BE2C (cell line): ENCODE results near the gene TTC6.
A peak's percentile ranks its signal among the peaks of the same experiment; 100 is the strongest.

Experiments used
- DNase-seq: peaks from one replicate; pipeline ENCODE4 v3.0.0-alpha.2; 2020
- H3K27me3 ChIP-seq: fragments of 250-450 bp; sonication (Bioruptor Pico); 2 replicates; pipeline ENCODE4 v1.5.1; 2020; ENCODE audit warnings: mild to moderate bottlenecking
- H3K36me3 ChIP-seq: fragments of 250-450 bp; sonication (Bioruptor Pico); 2 replicates; pipeline ENCODE4 v1.5.1; 2020; ENCODE audit warnings: mild to moderate bottlenecking
- H3K4me1 ChIP-seq: fragments of 250-450 bp; sonication (Bioruptor Pico); 2 replicates; pipeline ENCODE4 v1.5.1; 2020
- H3K4me3 ChIP-seq: 2 replicates; pipeline ENCODE4 v1.5.1; 2011; ENCODE audit warnings: low read depth, low read length
- H3K9me3 ChIP-seq: fragments of 250-450 bp; sonication (Bioruptor Pico); 2 replicates; pipeline ENCODE4 v1.5.1; 2020
- CTCF ChIP-seq: IDR thresholded peaks from 2 replicates; pipeline ENCODE4 v1.5.1; 2012; ENCODE audit warnings: mild to moderate bottlenecking, low read depth, low read length

Gene TTC6

DNA sequence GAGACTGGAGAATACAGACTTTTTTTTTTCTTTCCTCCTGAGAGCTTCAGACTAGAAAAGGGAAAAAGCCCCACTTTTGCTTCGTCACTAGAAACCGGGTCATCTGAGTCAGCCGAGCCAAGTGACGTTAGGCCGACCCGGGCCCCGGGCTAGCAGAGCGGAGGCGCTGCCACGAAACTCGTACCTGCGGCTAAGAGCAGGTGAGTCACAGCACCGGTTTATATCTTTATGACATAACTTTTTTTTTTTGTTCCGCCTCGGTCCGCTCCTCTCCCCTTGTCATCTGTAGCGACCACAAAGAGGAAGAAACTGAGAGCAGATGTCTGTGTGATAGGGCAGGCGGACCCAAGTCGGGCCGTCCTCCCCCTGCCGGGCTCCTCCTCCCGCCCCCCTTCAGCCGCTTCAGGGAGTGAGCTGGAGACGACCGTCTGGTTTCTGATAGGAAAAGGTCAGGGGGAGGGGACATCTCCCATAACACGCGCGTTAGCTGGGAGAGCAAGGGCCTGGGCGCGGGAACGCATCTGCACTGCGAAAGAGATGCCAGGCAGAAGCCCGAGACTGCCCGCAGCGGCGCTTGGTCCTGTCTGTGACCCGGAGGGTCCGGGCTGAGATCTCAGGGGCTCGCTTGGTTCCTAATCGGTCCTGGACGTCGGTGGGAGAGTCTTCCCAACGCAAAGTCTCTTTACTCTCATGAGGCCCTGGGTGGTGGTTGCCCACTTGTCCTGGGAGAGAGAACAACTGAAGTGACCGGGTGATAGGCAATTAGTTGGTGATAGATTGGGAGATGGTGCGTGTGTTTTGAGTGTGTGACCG, 586 bp downstream of the TTC6 start:
- H3K27me3 ChIP-seq = peaks cover 99% of the 10 kb centered on the region

GRCh38 chr14:37596790-37597472, 1.5 kb downstream of the TTC6 start:
- Histone ChIP-seq H3K4me3 (no peak overlapping the region), H3K9me3 (no peaks in the 10 kb centered on the region), H3K36me3 (no peaks in the 10 kb centered on the region), H3K27me3 (peaks cover 99% of the 10 kb centered on the region), H3K4me1 (no peaks in the 10 kb centered on the region)
- no peak for TF ChIP-seq CTCF
- no peak for DNase-seq

More for the DNA sequence above, 586 bp downstream of the TTC6 start:
- H3K4me3 ChIP-seq = no peak overlapping the region
- H3K9me3 ChIP-seq = no peaks in the 10 kb centered on the region
- peak; percentile 14 for DNase-seq
- no peak for TF ChIP-seq CTCF
- no peaks in the 10 kb centered on the region for H3K4me1 ChIP-seq
- H3K36me3 ChIP-seq = no peaks in the 10 kb centered on the region

GRCh38 chr14:37597538-37597913, 2.1 kb downstream of the TTC6 start:
- peak; percentile 23 for TF ChIP-seq CTCF
- Histone ChIP-seq H3K4me1 (no peaks in the 10 kb centered on the region), H3K36me3 (no peaks in the 10 kb centered on the region), H3K4me3 (no peak overlapping the region), H3K27me3 (peaks cover 99% of the 10 kb centered on the region), H3K9me3 (no peaks in the 10 kb centered on the region)
- DNase-seq = no peak

- Histone ChIP-seq H3K4me3 (no peak overlapping the region), H3K27me3 (peaks cover 99% of the 10 kb centered on the region)
- no peak for TF ChIP-seq CTCF
Measured at GRCh38 chr14:37597914-37598746, 2.7 kb downstream of the TTC6 start.

DNA sequence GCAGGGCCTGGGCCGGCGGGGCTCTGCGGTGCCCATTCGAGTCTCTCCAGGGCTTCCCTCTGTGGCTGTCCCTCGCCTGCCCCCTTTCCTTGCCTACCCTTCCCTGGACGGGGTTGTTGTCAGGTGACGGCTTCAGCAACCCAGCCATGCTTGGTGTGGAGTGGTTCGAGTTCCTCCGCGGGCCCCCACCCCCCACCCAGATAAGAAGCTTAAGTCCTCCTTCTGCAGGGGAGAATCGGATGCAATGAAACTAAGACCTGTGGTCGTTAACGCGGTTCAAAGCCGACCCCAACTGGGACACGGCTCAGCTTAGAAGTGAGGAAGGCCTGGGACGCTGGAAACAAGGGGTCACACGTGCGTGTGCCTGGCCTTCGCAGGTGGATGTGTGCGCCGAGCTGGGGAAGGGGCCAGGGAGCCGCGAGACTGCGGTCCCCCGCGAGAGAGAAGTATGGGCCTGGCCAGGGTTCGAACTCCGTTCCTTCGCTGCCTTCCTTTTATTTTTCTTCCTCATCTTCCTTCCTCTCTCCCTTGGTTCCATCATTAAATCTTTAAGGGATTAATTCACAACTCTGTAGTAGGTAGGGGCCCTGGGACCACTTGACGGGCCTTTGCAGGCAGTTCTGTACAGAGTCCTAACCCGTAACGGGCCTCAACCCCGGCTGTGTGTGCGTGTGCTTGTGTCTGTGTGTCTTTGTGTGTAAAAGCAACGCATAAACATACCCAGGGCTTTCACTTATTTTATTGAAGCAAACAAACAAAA, 3.5 kb downstream of the TTC6 start:
- H3K4me3 ChIP-seq = no peak overlapping the region
- DNase-seq = no peak
- peaks cover 99% of the 10 kb centered on the region for H3K27me3 ChIP-seq
- H3K4me1 ChIP-seq = no peaks in the 10 kb centered on the region
- H3K36me3 ChIP-seq = no peaks in the 10 kb centered on the region
- no peaks in the 10 kb centered on the region for H3K9me3 ChIP-seq
- no peak for TF ChIP-seq CTCF

More at GRCh38 chr14:37597914-37598746, 2.7 kb downstream of the TTC6 start:
- no peaks in the 10 kb centered on the region for H3K9me3 ChIP-seq
- no peaks in the 10 kb centered on the region for H3K4me1 ChIP-seq
- no peak for DNase-seq
- no peaks in the 10 kb centered on the region for H3K36me3 ChIP-seq
